K562 (cell line): ENCODE results near the gene NXN. TPM values are rescaled to one million over a fixed set of nuclear protein-coding genes. Genes with fewer than 3 reads are reported as not detected.

ENCODE experiments used
- CC2D1A ChIP-seq: fragments of 450-650 bp; IDR thresholded peaks from 2 replicates; pipeline ENCODE4 v1.6.1; 2017; ENCODE audit warnings: mild to moderate bottlenecking
- FUS ChIP-seq: fragments of 200-400 bp; formaldehyde crosslinking; optimal IDR thresholded peaks from 2 replicates; pipeline ENCODE3; 2017; ENCODE audit warnings: low read depth, low read length
- HDGF ChIP-seq: fragments of 450-650 bp; IDR thresholded peaks from 2 replicates; pipeline ENCODE4 v1.6.1; 2016
- MXI1 ChIP-seq: IDR thresholded peaks from 2 replicates; pipeline ENCODE4 v1.6.1; 2011; ENCODE audit warnings: low read depth, mild to moderate bottlenecking, improper control_type of control experiment, low read length
- NFIC ChIP-seq: fragments of 450-650 bp; IDR thresholded peaks from 2 replicates; pipeline ENCODE4 v1.6.1; 2017; ENCODE audit warnings: mild to moderate bottlenecking, inconsistent platforms
- RBM15 ChIP-seq: fragments of 200-400 bp; formaldehyde crosslinking; IDR thresholded peaks from 2 replicates; pipeline ENCODE4 v1.6.1; 2018; ENCODE audit warnings: mild to moderate bottlenecking, low read length, moderate library complexity; ENCODE audit not compliant: insufficient read depth
- TEAD4 ChIP-seq, 2 experiments: sonication (generic) in 1 of 2; formaldehyde crosslinking in 1 of 2; IDR thresholded peaks; 2 replicates each; pipeline versions ENCODE4 v1.6.1 to v1.8.0; 2012 to 2022; ENCODE audit warnings: borderline replicate concordance in 1 of 2, inconsistent platforms in 1 of 2, low read length in 1 of 2, mild to moderate bottlenecking in 1 of 2, missing genetic modification reagents in 1 of 2
- ZBTB17 ChIP-seq: fragments of 450-650 bp; formaldehyde crosslinking; IDR thresholded peaks from 2 replicates; pipeline ENCODE4 v1.4.0; 2020; ENCODE audit warnings: mild to moderate bottlenecking
- ZNF436 ChIP-seq: fragments of 250-450, 450-650 bp; sonication (Bioruptor Pico); formaldehyde crosslinking; IDR thresholded peaks from 2 replicates; pipeline ENCODE4 v1.7.0; 2020; ENCODE audit warnings: mild to moderate bottlenecking
- polyA plus RNA-seq, 8 experiments: library from polyadenylated mRNA; depleted of rRNA in 4 of 8; stranded (reverse) in 5 of 8; unstranded in 3 of 8; fragments of >200 nt; fragmentation: Nextera tagmentation in 2 of 8; fragmentation: Illumina TruSeq in 1 of 8; extraction: Ambion mirVana in 2 of 8; extraction: Trizol in 1 of 8; gene quantifications; 2 replicates each; pipeline versions ENCODE4 v1.2.1 to v1.2.3, GENCODE V29; 2011 to 2014; ENCODE audit warnings: inconsistent platforms in 1 of 8, missing spikeins in 1 of 8
- total RNA-seq, 7 experiments: library from RNA; depleted of rRNA in 6 of 7; stranded (reverse); fragments of >200 nt in 6 of 7; fragmentation: Illumina TruSeq in 2 of 7; extraction: Trizol in 2 of 7; gene quantifications; 2 replicates each; pipeline versions ENCODE4 v1.2.1 to v1.2.3, GENCODE V29; 2011 to 2021; ENCODE audit warnings: low replicate concordance in 1 of 7
- TF ChIP-seq, protein P1 (sequence below), 2 experiments: fragments of 450-650 bp; IDR thresholded peaks; 2 replicates each; pipeline ENCODE4 v1.6.1; 2018; ENCODE audit warnings: mild to moderate bottlenecking in 2 of 2, low read depth in 1 of 2; ENCODE audit not compliant: partially characterized antibody in 2 of 2
- TF ChIP-seq, protein P2 (sequence below): fragments of 450-650 bp; IDR thresholded peaks from 2 replicates; pipeline ENCODE4 v1.6.1; 2016; ENCODE audit warnings: mild to moderate bottlenecking, moderate library complexity

The NXN gene
- total and polyA plus RNA-seq, 9 of the 15 experiments (the other 6 are each of a cell fraction or from before 2014, with no cell fraction given): 0.08 to 0.39 (median 0.29) TPM; not detected in 5

DNA sequence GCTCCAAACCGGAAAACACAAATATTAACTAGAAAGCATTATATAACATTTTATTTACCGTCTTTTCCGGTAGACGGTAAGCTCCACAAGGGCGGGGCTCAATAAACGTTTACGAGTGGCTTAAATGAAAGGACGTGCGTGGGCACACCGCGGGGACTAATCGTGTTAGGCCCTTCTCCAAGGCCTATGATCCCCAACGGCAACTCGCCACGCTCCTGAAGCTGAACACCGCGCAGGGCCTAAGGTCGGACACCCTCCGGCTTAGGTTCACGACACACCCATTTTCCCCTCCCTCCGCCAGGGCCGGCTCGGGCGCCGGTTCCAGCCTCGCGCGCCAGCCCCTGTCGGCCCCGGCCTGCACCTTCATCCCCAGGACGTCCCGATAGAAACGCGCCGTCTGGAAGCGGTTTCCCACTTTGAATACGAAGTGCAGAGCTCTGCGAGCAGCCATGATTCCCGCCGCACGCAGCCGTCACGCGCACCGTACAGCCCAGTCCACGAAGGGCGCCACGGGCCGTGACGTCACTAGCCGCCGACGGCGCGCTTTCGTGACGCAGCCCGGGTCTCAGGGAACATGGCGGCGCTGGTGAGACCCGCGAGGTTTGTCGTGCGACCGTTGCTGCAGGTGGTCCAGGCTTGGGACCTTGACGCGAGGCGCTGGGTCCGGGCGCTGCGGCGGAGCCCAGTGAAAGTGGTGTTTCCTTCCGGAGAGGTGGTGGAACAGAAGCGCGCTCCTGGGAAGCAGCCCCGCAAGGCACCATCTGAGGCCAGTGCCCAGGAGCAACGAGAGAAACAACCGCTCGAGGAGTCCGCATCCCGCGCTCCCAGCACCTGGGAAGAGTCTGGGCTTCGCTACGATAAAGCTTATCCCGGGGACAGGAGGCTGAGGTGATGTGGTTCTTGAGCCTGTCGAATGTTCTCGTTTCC is 197.5 kb downstream of the NXN start, which contains the start of the genes GLOD4 and MRM3 (continued):
- TF ChIP-seq, protein P1, sequence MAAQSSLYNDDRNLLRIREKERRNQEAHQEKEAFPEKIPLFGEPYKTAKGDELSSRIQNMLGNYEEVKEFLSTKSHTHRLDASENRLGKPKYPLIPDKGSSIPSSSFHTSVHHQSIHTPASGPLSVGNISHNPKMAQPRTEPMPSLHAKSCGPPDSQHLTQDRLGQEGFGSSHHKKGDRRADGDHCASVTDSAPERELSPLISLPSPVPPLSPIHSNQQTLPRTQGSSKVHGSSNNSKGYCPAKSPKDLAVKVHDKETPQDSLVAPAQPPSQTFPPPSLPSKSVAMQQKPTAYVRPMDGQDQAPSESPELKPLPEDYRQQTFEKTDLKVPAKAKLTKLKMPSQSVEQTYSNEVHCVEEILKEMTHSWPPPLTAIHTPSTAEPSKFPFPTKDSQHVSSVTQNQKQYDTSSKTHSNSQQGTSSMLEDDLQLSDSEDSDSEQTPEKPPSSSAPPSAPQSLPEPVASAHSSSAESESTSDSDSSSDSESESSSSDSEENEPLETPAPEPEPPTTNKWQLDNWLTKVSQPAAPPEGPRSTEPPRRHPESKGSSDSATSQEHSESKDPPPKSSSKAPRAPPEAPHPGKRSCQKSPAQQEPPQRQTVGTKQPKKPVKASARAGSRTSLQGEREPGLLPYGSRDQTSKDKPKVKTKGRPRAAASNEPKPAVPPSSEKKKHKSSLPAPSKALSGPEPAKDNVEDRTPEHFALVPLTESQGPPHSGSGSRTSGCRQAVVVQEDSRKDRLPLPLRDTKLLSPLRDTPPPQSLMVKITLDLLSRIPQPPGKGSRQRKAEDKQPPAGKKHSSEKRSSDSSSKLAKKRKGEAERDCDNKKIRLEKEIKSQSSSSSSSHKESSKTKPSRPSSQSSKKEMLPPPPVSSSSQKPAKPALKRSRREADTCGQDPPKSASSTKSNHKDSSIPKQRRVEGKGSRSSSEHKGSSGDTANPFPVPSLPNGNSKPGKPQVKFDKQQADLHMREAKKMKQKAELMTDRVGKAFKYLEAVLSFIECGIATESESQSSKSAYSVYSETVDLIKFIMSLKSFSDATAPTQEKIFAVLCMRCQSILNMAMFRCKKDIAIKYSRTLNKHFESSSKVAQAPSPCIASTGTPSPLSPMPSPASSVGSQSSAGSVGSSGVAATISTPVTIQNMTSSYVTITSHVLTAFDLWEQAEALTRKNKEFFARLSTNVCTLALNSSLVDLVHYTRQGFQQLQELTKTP (IDR thresholded peaks at IDR 0.05; ENCODE audit: low read depth in 1 of 2, partially characterized antibody in 2 of 2): no peak
- TF ChIP-seq RBM15 (no peak), HDGF (no peak), CC2D1A (no peak), MXI1 (peak; percentile 78; the same call in 1 of the 2 replicates), TEAD4 (IDR thresholded peaks at IDR 0.05; ENCODE audit: low read length) (no peak), TEAD4 (CRISPR knock-in tag; IDR thresholded peaks at IDR 0.05; ENCODE audit: borderline replicate concordance) (no peak), ZNF436 (CRISPR knock-in tag) (no peak), FUS (no peak), NFIC (no peak; the same call in 1 of the 2 replicates), ZBTB17 (CRISPR knock-in tag) (no peak)
- TF ChIP-seq, protein P2, sequence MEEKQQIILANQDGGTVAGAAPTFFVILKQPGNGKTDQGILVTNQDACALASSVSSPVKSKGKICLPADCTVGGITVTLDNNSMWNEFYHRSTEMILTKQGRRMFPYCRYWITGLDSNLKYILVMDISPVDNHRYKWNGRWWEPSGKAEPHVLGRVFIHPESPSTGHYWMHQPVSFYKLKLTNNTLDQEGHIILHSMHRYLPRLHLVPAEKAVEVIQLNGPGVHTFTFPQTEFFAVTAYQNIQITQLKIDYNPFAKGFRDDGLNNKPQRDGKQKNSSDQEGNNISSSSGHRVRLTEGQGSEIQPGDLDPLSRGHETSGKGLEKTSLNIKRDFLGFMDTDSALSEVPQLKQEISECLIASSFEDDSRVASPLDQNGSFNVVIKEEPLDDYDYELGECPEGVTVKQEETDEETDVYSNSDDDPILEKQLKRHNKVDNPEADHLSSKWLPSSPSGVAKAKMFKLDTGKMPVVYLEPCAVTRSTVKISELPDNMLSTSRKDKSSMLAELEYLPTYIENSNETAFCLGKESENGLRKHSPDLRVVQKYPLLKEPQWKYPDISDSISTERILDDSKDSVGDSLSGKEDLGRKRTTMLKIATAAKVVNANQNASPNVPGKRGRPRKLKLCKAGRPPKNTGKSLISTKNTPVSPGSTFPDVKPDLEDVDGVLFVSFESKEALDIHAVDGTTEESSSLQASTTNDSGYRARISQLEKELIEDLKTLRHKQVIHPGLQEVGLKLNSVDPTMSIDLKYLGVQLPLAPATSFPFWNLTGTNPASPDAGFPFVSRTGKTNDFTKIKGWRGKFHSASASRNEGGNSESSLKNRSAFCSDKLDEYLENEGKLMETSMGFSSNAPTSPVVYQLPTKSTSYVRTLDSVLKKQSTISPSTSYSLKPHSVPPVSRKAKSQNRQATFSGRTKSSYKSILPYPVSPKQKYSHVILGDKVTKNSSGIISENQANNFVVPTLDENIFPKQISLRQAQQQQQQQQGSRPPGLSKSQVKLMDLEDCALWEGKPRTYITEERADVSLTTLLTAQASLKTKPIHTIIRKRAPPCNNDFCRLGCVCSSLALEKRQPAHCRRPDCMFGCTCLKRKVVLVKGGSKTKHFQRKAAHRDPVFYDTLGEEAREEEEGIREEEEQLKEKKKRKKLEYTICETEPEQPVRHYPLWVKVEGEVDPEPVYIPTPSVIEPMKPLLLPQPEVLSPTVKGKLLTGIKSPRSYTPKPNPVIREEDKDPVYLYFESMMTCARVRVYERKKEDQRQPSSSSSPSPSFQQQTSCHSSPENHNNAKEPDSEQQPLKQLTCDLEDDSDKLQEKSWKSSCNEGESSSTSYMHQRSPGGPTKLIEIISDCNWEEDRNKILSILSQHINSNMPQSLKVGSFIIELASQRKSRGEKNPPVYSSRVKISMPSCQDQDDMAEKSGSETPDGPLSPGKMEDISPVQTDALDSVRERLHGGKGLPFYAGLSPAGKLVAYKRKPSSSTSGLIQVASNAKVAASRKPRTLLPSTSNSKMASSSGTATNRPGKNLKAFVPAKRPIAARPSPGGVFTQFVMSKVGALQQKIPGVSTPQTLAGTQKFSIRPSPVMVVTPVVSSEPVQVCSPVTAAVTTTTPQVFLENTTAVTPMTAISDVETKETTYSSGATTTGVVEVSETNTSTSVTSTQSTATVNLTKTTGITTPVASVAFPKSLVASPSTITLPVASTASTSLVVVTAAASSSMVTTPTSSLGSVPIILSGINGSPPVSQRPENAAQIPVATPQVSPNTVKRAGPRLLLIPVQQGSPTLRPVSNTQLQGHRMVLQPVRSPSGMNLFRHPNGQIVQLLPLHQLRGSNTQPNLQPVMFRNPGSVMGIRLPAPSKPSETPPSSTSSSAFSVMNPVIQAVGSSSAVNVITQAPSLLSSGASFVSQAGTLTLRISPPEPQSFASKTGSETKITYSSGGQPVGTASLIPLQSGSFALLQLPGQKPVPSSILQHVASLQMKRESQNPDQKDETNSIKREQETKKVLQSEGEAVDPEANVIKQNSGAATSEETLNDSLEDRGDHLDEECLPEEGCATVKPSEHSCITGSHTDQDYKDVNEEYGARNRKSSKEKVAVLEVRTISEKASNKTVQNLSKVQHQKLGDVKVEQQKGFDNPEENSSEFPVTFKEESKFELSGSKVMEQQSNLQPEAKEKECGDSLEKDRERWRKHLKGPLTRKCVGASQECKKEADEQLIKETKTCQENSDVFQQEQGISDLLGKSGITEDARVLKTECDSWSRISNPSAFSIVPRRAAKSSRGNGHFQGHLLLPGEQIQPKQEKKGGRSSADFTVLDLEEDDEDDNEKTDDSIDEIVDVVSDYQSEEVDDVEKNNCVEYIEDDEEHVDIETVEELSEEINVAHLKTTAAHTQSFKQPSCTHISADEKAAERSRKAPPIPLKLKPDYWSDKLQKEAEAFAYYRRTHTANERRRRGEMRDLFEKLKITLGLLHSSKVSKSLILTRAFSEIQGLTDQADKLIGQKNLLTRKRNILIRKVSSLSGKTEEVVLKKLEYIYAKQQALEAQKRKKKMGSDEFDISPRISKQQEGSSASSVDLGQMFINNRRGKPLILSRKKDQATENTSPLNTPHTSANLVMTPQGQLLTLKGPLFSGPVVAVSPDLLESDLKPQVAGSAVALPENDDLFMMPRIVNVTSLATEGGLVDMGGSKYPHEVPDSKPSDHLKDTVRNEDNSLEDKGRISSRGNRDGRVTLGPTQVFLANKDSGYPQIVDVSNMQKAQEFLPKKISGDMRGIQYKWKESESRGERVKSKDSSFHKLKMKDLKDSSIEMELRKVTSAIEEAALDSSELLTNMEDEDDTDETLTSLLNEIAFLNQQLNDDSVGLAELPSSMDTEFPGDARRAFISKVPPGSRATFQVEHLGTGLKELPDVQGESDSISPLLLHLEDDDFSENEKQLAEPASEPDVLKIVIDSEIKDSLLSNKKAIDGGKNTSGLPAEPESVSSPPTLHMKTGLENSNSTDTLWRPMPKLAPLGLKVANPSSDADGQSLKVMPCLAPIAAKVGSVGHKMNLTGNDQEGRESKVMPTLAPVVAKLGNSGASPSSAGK: peak; percentile 81
